GM12873 (cell line): ENCODE results near the gene RPA3.

Source experiments
- TF ChIP-seq, protein P1 (sequence below): IDR thresholded peaks from 2 replicates; pipeline ENCODE4 v1.5.1; 2012; ENCODE audit warnings: low read depth, mild to moderate bottlenecking, moderate library complexity, low read length, control low read depth; ENCODE audit not compliant: insufficient read depth; ENCODE audit errors: missing control alignments

RPA3 gene

DNA sequence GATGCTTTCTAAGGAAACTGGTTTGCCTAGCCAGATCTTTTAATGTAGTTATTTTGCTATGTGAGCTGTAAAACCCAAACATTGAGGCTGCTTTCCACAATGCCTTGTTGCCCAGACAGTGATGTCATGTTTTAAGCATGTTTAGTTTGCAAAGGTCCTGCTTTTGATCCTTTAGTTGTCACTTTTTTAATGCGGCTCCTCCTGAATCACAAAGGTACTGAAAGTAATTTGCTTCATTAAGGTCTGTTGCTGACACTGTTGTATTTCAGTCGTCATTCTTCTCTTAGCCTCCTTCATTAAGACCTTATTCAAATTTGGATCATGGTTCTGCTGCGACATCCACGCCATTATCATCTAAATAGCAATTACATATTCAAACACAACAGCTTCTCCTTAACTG, 10.6 kb downstream of the RPA3 start:
- TF ChIP-seq, protein P1, sequence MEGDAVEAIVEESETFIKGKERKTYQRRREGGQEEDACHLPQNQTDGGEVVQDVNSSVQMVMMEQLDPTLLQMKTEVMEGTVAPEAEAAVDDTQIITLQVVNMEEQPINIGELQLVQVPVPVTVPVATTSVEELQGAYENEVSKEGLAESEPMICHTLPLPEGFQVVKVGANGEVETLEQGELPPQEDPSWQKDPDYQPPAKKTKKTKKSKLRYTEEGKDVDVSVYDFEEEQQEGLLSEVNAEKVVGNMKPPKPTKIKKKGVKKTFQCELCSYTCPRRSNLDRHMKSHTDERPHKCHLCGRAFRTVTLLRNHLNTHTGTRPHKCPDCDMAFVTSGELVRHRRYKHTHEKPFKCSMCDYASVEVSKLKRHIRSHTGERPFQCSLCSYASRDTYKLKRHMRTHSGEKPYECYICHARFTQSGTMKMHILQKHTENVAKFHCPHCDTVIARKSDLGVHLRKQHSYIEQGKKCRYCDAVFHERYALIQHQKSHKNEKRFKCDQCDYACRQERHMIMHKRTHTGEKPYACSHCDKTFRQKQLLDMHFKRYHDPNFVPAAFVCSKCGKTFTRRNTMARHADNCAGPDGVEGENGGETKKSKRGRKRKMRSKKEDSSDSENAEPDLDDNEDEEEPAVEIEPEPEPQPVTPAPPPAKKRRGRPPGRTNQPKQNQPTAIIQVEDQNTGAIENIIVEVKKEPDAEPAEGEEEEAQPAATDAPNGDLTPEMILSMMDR, result no peak

DNA sequence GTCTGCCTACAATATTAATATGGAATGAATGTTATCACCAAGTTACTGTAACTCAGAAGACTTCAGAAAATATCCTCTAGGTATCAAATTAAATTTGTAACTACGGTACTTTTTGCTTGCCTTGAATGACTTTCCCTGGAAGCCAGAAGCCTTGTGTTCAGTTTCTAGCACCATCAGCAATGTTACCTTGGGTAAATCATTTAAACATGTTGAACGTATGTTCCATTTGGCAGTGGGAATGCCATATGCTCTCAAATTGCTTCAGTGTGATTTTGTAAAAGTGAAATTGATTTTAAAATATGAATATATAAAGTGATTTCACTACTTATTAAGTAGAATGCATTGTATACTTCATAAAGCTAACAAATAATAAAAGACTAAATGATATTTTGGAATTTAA, 11.2 kb downstream of the RPA3 start:
- TF ChIP-seq, protein P1, result no peak

DNA sequence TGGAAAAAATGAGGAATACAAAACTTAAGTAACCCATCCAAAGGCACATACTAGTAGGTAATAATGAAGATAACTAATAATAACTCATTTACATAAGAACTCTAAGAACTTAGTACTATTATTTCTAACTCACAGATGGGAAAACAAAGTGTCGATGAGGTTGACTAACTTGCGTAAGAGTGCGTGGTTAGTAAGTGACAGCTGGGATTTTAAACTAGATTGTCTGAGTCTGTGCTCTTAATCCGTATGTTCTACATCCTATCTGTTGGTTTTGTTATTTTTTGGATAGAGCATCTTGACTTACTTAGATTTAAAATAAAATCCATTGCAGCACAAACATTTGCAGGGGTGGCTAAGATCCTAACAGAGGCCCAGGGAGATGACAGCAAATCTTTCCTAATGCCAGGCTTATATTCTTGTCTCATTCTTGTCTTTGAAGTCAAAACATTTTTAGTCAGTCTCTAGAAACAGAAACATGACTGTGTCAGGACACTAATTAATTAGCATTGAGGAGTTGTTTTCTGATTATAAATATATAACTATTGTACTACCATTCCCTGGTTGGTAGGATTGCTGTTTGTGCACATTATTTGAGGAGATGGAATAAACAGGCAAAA, 11.7 kb downstream of the RPA3 start:
- TF ChIP-seq, protein P1, result no peak

DNA sequence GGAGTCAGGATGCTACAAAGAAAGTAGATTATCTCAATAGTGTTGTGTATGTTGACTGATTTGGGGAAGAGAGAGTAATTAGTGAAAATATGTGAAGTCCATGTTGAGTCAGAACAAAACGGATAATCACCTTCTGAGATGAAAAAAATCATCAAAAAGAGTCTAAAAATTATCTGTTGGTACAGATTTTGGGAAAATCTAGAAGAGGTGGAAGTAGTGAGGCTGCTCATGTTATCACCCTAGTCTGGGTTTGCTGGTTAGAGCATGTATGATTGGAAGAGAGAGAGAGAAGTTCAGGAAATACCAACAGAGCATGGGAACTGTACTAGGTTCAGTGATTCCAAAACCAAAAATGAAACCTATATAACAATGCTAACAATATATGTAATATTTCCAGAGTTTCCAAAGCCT, 12.3 kb downstream of the RPA3 start:
- TF ChIP-seq, protein P1, result no peak

DNA sequence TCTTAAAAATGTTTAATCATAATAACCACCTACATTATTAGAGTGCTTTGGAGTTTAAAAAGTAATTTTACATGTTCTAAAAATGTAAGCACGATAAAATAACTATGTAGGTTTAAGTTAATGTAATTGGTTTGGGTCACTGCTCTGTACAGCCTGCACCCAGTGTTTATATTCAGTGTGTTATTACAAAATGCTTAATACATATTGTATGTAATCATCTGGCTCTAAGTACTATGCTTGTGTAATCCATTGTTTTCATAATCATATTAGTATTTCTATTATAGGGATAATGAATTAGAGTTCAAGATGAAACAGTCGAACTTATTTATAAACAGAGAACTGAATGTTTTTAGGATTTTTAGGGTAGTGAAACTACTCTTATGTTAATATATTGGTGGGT, 13.1 kb downstream of the RPA3 start:
- TF ChIP-seq, protein P1, result no peak

DNA sequence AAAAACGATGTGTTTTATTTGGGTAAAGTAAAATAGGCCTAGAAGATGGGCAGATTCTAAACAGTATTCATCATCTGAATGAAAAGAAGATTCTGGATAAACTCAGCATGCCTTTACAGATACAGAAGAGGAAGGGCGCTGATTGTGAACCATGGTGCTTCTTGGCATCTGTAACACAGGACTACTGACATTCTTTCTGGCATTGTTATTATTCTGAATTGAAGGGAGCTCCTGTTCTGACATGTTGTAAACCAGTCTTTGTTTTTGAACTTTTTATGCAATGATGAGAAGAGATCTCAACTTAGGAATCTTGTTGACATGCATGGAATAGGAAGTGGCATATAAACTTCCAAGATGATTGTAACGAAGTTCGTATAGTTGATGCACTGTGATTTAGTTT, 13.5 kb downstream of the RPA3 start:
- TF ChIP-seq, protein P1, result no peak

DNA sequence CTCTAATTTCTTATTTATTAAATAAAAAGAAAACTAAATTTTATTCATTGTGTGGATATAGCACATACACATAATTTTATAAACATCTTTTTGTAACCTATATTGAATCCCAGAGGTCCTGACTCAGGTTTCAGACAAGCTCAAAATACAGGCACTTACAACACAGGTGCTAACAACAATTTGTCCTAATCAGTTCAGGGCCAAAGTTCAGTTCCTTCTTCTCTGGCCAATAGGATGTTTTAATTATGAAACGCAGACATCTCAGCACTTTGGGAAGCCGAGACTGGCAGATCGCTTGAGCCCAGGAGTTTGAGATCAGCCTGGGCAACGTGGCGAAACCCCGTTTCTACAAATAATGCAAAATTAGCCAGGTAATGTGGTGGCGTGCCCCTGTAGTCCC, 15.0 kb downstream of the RPA3 start:
- TF ChIP-seq, protein P1, result no peak
